ENCODE measurements around the gene CDC14A.

GRCh38 chr1:100511773-100512172 is 159.5 kb downstream of the CDC14A start:
- TF ChIP-seq SP1 (IDR thresholded peaks at IDR 0.05) (no peak), FOXA1 (IDR thresholded peaks at IDR 0.05) (no peak), PKNOX1 (IDR thresholded peaks at IDR 0.05) (no peak), HDGF (IDR thresholded peaks at IDR 0.05; ENCODE audit: borderline replicate concordance) (no peak), BHLHE40 (IDR thresholded peaks at IDR 0.05; ENCODE audit: borderline replicate concordance) (no peak), ARNT (IDR thresholded peaks at IDR 0.05) (no peak), FOXM1 (IDR thresholded peaks at IDR 0.05; ENCODE audit: borderline replicate concordance) (no peak), NFRKB (IDR thresholded peaks at IDR 0.05) (no peak), FOXK2 (IDR thresholded peaks at IDR 0.05) (no peak), TARDBP (IDR thresholded peaks at IDR 0.05) (no peak), SUZ12 (IDR thresholded peaks at IDR 0.05) (no peak), LEF1 (IDR thresholded peaks at IDR 0.05; ENCODE audit: borderline replicate concordance) (no peak)

Measured in HEK293T (cell line).